Measurements from ENCODE around the gene GLCE.
"Not testable (repeated sequence)": the region's sequence is repeated elsewhere in the genome, so short reads cannot be mapped to it uniquely, and the experiment has no call there.

GLCE gene

GRCh38 chr15:69275074-69275670, 114.7 kb downstream of the GLCE start:
- no peak for DNase-seq (ENCODE audit: low read depth)

- DNase-seq (ENCODE audit: low read depth) = no peak
Measured at GRCh38 chr15:69275933-69276560, 115.6 kb downstream of the GLCE start.

- no peak for DNase-seq (ENCODE audit: low read depth)
Measured at GRCh38 chr15:69277316-69277715, 116.9 kb downstream of the GLCE start.

- DNase-seq (ENCODE audit: low read depth) = no peak
Measured at GRCh38 chr15:69279636-69280035, 119.2 kb downstream of the GLCE start.

GRCh38 chr15:69280783-69281182, 120.3 kb downstream of the GLCE start:
- DNase-seq (ENCODE audit: low read depth) = no peak

- DNase-seq (ENCODE audit: low read depth) = no peak
Measured at GRCh38 chr15:69282104-69282743, 121.8 kb downstream of the GLCE start.

GRCh38 chr15:69285834-69286233, 125.4 kb downstream of the GLCE start:
- no peak for DNase-seq (ENCODE audit: low read depth)

GRCh38 chr15:69288011-69288410, 127.6 kb downstream of the GLCE start:
- DNase-seq (ENCODE audit: low read depth) = no peak

- no peak for DNase-seq (ENCODE audit: low read depth)
Measured at GRCh38 chr15:69288531-69289341, 128.3 kb downstream of the GLCE start.

- DNase-seq (ENCODE audit: low read depth) = no peak
Measured at GRCh38 chr15:69289342-69290146, 129.1 kb downstream of the GLCE start.

GRCh38 chr15:69290346-69291164, 130.1 kb downstream of the GLCE start:
- DNase-seq (ENCODE audit: low read depth) = no peak

- DNase-seq (ENCODE audit: low read depth) = not testable (repeated sequence)
Measured at GRCh38 chr15:69291651-69292050, 131.2 kb downstream of the GLCE start.

GRCh38 chr15:69292826-69293420, 132.5 kb downstream of the GLCE start:
- DNase-seq (ENCODE audit: low read depth) = no peak

- DNase-seq (ENCODE audit: low read depth) = no peak
Measured at GRCh38 chr15:69293741-69294615, 133.5 kb downstream of the GLCE start.

- no peak for DNase-seq (ENCODE audit: low read depth)
Measured at GRCh38 chr15:69296606-69297005, 136.2 kb downstream of the GLCE start.

GRCh38 chr15:69297642-69298353, 137.4 kb downstream of the GLCE start:
- DNase-seq (ENCODE audit: low read depth) = no peak

- no peak for DNase-seq (ENCODE audit: low read depth)
Measured at GRCh38 chr15:69298354-69298696, 137.9 kb downstream of the GLCE start.

GRCh38 chr15:69298697-69299441, 138.4 kb downstream of the GLCE start, which contains the start of gene PAQR5:
PAQR5 (plus strand) TSS chr15:69298912; CDS start chr15:69360081, 61,169 bp downstream.
- DNase-seq (ENCODE audit: low read depth) = no peak
